KMS-11 (cell line): ENCODE measurements around the gene NCAPH2.

Experiments used
- H2AFZ ChIP-seq: fragments of 200-600 bp; sonication (generic); 2 replicates; pipeline ENCODE4 v1.6.1; 2016; ENCODE audit warnings: antibody characterized with exemption, mixed run types, low read depth
- H3K27ac ChIP-seq: fragments of 200-600 bp; sonication (generic); 2 replicates; pipeline ENCODE4 v1.6.1; 2016; ENCODE audit warnings: mild to moderate bottlenecking, mixed run types
- H3K27me3 ChIP-seq: fragments of 200-600 bp; sonication (generic); 2 replicates; pipeline ENCODE4 v1.6.1; 2017; ENCODE audit warnings: mild to moderate bottlenecking, low read depth, mixed run types, moderate library complexity; ENCODE audit not compliant: insufficient read depth
- H3K36me3 ChIP-seq: fragments of 200-600 bp; sonication (generic); 2 replicates; pipeline ENCODE4 v1.6.1; 2017; ENCODE audit warnings: mild to moderate bottlenecking, mixed run types; ENCODE audit not compliant: insufficient read depth
- H3K4me1 ChIP-seq: fragments of 200-600 bp; sonication (generic); 2 replicates; pipeline ENCODE4 v1.6.1; 2016; ENCODE audit warnings: mild to moderate bottlenecking, low read depth, mixed run types; ENCODE audit not compliant: poor library complexity, severe bottlenecking
- H3K4me2 ChIP-seq: fragments of 200-600 bp; sonication (generic); 2 replicates; pipeline ENCODE4 v1.7.0; 2016; ENCODE audit warnings: mild to moderate bottlenecking, mixed run types
- H3K4me3 ChIP-seq: fragments of 200-600 bp; sonication (generic); IDR thresholded peaks from 2 replicates; pipeline ENCODE4 v1.6.1; 2017; ENCODE audit warnings: low read depth, low read length, mixed read lengths; ENCODE audit not compliant: insufficient read depth
- H3K79me2 ChIP-seq: fragments of 200-600 bp; sonication (generic); 2 replicates; pipeline ENCODE4 v1.6.1; 2016; ENCODE audit warnings: low read depth, mixed run types; ENCODE audit not compliant: insufficient read depth
- H3K9ac ChIP-seq: fragments of 200-600 bp; sonication (generic); 2 replicates; pipeline ENCODE4 v1.6.1; 2016; ENCODE audit warnings: mild to moderate bottlenecking, mixed run types
- H4K20me1 ChIP-seq: fragments of 200-600 bp; sonication (generic); 2 replicates; pipeline ENCODE4 v1.6.1; 2016; ENCODE audit warnings: mild to moderate bottlenecking, mixed run types; ENCODE audit not compliant: insufficient read depth
- CTCF ChIP-seq: fragments of 200-600 bp; sonication (generic); conservative IDR thresholded peaks from 2 replicates; pipeline ENCODE4 v1.6.1; 2017; ENCODE audit warnings: low read depth, mild to moderate bottlenecking, antibody characterized with exemption, low read length, moderate library complexity, mixed read lengths

NCAPH2 gene

GRCh38 chr22:50572965-50573364 is 64.9 kb downstream of the NCAPH2 start:
- Histone ChIP-seq H3K4me3 (no peak overlapping the region), H3K4me2 (no peak overlapping the region), H3K4me1 (no peaks in the 10 kb centered on the region), H3K9ac (no peak overlapping the region), H2AFZ (no peak overlapping the region), H3K36me3 (no peaks in the 10 kb centered on the region), H4K20me1 (no peaks in the 10 kb centered on the region), H3K79me2 (no peaks in the 10 kb centered on the region), H3K27ac (no peak overlapping the region), H3K27me3 (no peaks in the 10 kb centered on the region)
- TF ChIP-seq CTCF, result no peak

- Histone ChIP-seq H2AFZ (no peak overlapping the region), H3K4me3 (no peak overlapping the region), H3K4me1 (no peaks in the 10 kb centered on the region), H3K79me2 (no peaks in the 10 kb centered on the region), H3K27me3 (no peaks in the 10 kb centered on the region), H3K27ac (no peak overlapping the region), H3K4me2 (no peak overlapping the region), H3K36me3 (no peaks in the 10 kb centered on the region), H3K9ac (no peak overlapping the region), H4K20me1 (no peaks in the 10 kb centered on the region)
- TF ChIP-seq CTCF, result no peak
Measured at GRCh38 chr22:50573491-50574382, 65.7 kb downstream of the NCAPH2 start.

GRCh38 chr22:50574383-50574755 is 66.3 kb downstream of the NCAPH2 start:
- H2AFZ ChIP-seq, result no peak overlapping the region
- H3K79me2 ChIP-seq, result no peaks in the 10 kb centered on the region
- no peak overlapping the region for H3K4me2 ChIP-seq
- no peak for TF ChIP-seq CTCF
- no peaks in the 10 kb centered on the region for H3K27me3 ChIP-seq
- no peaks in the 10 kb centered on the region for H3K4me1 ChIP-seq
- no peak overlapping the region for H3K27ac ChIP-seq
- H3K36me3 ChIP-seq, result no peaks in the 10 kb centered on the region
- no peak overlapping the region for H3K9ac ChIP-seq
- H4K20me1 ChIP-seq, result no peaks in the 10 kb centered on the region
- H3K4me3 ChIP-seq, result no peak overlapping the region
